Gastrocnemius medialis (tissue), 4 donors: ENCODE measurements around the gene UPK1A.
"Not testable (repeated sequence)": the region's sequence is repeated elsewhere in the genome, so short reads cannot be mapped to it uniquely, and the experiment has no call there.

Source experiments
- CTCF ChIP-seq, 5 experiments: fragments of 450-650 bp in 3 of 5; fragments of 200-600 bp in 2 of 5; sonication (generic) in 2 of 5; IDR thresholded peaks in 4 of 5; conservative IDR thresholded peaks in 1 of 5; 1 replicate in 4 of 5; 2 replicates in 1 of 5; pipeline ENCODE4 v1.5.1; 2016 to 2019; ENCODE audit warnings: antibody characterized with exemption in 5 of 5, mild to moderate bottlenecking in 3 of 5, moderate library complexity in 3 of 5
- POLR2A ChIP-seq, 2 donors: fragments of 450-650 bp; IDR thresholded peaks; one replicate each; pipeline ENCODE4 v1.6.1; 2017; ENCODE audit warnings: antibody characterized with exemption in 2 of 2, mild to moderate bottlenecking in 2 of 2, moderate library complexity in 2 of 2

DNA sequence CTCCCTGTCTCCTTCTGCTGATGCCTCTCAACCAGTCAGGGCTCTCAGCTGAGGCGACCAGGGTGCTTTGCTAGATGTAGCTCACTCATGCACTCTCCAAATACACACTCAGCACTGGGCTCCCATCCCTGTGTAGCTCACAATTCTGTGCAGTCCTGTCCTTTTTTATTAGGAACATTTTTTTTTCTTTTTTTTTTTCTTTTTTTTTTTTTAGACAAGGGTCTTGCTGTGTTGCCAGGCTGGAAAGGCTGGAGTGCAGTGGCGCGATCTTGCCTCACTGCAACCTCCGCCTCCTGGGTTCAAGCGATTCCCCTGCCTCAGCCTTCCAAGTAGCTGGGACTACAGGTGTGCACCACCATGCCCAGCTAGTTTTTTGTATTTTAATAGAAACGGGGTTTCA lies 11.5 kb upstream of the UPK1A start:
- TF ChIP-seq CTCF (IDR thresholded peaks at IDR 0.05 in 4 of 5, conservative IDR thresholded peaks at IDR 0.05 in 1 of 5); POLR2A (IDR thresholded peaks at IDR 0.05): not testable (repeated sequence)
